ENCODE data around the gene LTBP1. TPM values are rescaled to one million over a fixed set of nuclear protein-coding genes. Genes with fewer than 3 reads are reported as not detected.

The LTBP1 gene
- polyA plus RNA-seq, 1 donor (not counting 4 experiments of a cell fraction or from before 2014, with no cell fraction given) = 9.2 TPM

DNA sequence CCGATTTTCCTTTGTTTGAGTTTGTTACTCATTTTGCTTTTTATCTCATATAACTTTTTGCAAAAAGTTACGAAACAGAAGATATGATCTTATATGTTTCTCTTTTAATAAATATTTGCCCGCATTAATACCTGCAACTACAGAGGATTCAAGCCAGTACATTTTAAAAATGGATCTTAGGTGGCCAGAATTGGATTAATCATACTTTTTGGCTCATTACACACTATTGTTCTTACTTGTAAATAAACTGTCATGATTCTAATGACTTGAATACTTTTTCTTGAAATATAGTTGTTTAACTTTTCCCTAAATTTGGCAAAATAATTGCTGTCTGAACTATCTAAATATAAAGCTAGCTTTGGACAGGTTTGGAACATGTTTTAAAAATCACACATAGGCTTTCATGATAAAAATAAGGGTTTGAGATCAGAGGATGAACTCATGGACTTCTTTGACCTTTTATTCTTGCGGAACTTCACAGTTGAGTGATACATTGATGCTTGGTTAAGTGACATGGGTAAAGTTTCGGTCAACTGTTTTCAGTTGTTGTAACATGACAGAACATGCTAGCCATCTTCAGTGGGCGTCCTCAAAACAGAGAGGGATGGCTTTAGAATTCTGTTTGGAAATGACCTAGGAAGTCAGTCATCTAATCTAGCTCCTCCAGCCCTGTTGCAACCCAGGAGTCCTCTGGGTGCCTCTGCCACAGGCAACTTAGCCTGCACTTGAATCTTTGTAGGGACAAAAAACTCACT, 44.5 kb downstream of the LTBP1 start:
- no peak for FAIRE-seq
- Histone ChIP-seq H2AFZ (ENCODE audit: control insufficient read depth, low read length) (no peak overlapping the region), H3K9me3 (ENCODE audit: control insufficient read depth, low read depth, low read length) (no peaks in the 10 kb centered on the region), H3K4me1 (ENCODE audit: control insufficient read depth, extremely low read depth, insufficient read depth, low read length) (no peaks in the 10 kb centered on the region), H4K20me1 (ENCODE audit: control insufficient read depth, extremely low read depth, insufficient read depth, low read length) (no peaks in the 10 kb centered on the region), H3K9ac (ENCODE audit: control insufficient read depth, extremely low read depth, insufficient read depth, low read length) (no peak overlapping the region), H3K27ac (ENCODE audit: control insufficient read depth, insufficient read depth, low read length) (no peak overlapping the region), H3K27me3 (ENCODE audit: control insufficient read depth, extremely low read depth, insufficient read depth, low read length) (no peaks in the 10 kb centered on the region), H3K36me3 (ENCODE audit: control insufficient read depth in 2 of 2, extremely low read depth in 1 of 2, insufficient read depth in 2 of 2, low read length in 2 of 2) (no peaks in the 10 kb centered on the region), H3K9me1 (ENCODE audit: control insufficient read depth, extremely low read depth, insufficient read depth, low read length) (no peaks in the 10 kb centered on the region), H3K4me2 (ENCODE audit: control insufficient read depth, extremely low read depth, insufficient read depth, low read depth, low read length) (no peak overlapping the region), H3K4me3 (ENCODE audit: control insufficient read depth in 2 of 3, extremely low read depth in 1 of 3, insufficient read depth in 2 of 3, low read depth in 1 of 3, low read length in 3 of 3) (no peak overlapping the region), H3K79me2 (ENCODE audit: control insufficient read depth, insufficient read depth, low read length) (no peaks in the 10 kb centered on the region)
- dilution Hi-C loops (cut with MboI; ENCODE audit: extremely low pct_ligation_motif_present, low sequenced_read_pairs) = no loop called here
- no peak for DNase-seq (ENCODE audit: low read depth, low spot score)
- no peak for TF ChIP-seq EZH2 (IDR thresholded peaks at IDR 0.05; ENCODE audit: low read length)
- TF ChIP-seq, protein P1, sequence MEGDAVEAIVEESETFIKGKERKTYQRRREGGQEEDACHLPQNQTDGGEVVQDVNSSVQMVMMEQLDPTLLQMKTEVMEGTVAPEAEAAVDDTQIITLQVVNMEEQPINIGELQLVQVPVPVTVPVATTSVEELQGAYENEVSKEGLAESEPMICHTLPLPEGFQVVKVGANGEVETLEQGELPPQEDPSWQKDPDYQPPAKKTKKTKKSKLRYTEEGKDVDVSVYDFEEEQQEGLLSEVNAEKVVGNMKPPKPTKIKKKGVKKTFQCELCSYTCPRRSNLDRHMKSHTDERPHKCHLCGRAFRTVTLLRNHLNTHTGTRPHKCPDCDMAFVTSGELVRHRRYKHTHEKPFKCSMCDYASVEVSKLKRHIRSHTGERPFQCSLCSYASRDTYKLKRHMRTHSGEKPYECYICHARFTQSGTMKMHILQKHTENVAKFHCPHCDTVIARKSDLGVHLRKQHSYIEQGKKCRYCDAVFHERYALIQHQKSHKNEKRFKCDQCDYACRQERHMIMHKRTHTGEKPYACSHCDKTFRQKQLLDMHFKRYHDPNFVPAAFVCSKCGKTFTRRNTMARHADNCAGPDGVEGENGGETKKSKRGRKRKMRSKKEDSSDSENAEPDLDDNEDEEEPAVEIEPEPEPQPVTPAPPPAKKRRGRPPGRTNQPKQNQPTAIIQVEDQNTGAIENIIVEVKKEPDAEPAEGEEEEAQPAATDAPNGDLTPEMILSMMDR (optimal IDR thresholded peaks at IDR 0.05 in 1 of 3, IDR thresholded peaks at IDR 0.05 in 1 of 3, conservative IDR thresholded peaks at IDR 0.05 in 1 of 3; ENCODE audit: extremely low read depth in 1 of 3, insufficient read depth in 2 of 3, low read length in 3 of 3) = no peak

GRCh38 chr2:32993005-32993539, 46.3 kb downstream of the LTBP1 start:
- no peak overlapping the region for H3K4me2 ChIP-seq (ENCODE audit: control insufficient read depth, extremely low read depth, insufficient read depth, low read depth, low read length)
- H3K9ac ChIP-seq (ENCODE audit: control insufficient read depth, extremely low read depth, insufficient read depth, low read length) = no peak overlapping the region
- TF ChIP-seq, protein P1 (optimal IDR thresholded peaks at IDR 0.05 in 1 of 3, IDR thresholded peaks at IDR 0.05 in 1 of 3, conservative IDR thresholded peaks at IDR 0.05 in 1 of 3; ENCODE audit: extremely low read depth in 1 of 3, insufficient read depth in 2 of 3, low read length in 3 of 3) = no peak
- no peak for TF ChIP-seq EZH2 (IDR thresholded peaks at IDR 0.05; ENCODE audit: low read length)
- H3K9me3 ChIP-seq (ENCODE audit: control insufficient read depth, low read depth, low read length) = no peaks in the 10 kb centered on the region
- FAIRE-seq (no peak), DNase-seq (ENCODE audit: low read depth, low spot score) (no peak)
- H3K27ac ChIP-seq (ENCODE audit: control insufficient read depth, insufficient read depth, low read length) = no peak overlapping the region
- H2AFZ ChIP-seq (ENCODE audit: control insufficient read depth, low read length) = no peak overlapping the region
- no peak overlapping the region for H3K4me3 ChIP-seq (ENCODE audit: control insufficient read depth in 2 of 3, extremely low read depth in 1 of 3, insufficient read depth in 2 of 3, low read depth in 1 of 3, low read length in 3 of 3)
- H3K4me1 ChIP-seq (ENCODE audit: control insufficient read depth, extremely low read depth, insufficient read depth, low read length) = no peaks in the 10 kb centered on the region
- no peaks in the 10 kb centered on the region for H3K9me1 ChIP-seq (ENCODE audit: control insufficient read depth, extremely low read depth, insufficient read depth, low read length)
- H3K27me3 ChIP-seq (ENCODE audit: control insufficient read depth, extremely low read depth, insufficient read depth, low read length) = no peaks in the 10 kb centered on the region
- H4K20me1 ChIP-seq (ENCODE audit: control insufficient read depth, extremely low read depth, insufficient read depth, low read length) = no peaks in the 10 kb centered on the region
- H3K36me3 ChIP-seq (ENCODE audit: control insufficient read depth in 2 of 2, extremely low read depth in 1 of 2, insufficient read depth in 2 of 2, low read length in 2 of 2) = no peaks in the 10 kb centered on the region
- dilution Hi-C loops (cut with MboI; ENCODE audit: extremely low pct_ligation_motif_present, low sequenced_read_pairs) = no loop called here
- no peaks in the 10 kb centered on the region for H3K79me2 ChIP-seq (ENCODE audit: control insufficient read depth, insufficient read depth, low read length)

Measured in keratinocyte (primary cell).